ENCODE measurements around the gene CREB5.

CREB5 gene

GRCh38 chr7:28841766-28842165, 429.4 kb downstream of the CREB5 start:
- DNase-seq, result no peak

- DNase-seq, result no peak
These were observed 430.5 kb downstream of the CREB5 start for GRCh38 chr7:28842769-28843295.

- DNase-seq, result no peak
These were observed 432.8 kb downstream of the CREB5 start for GRCh38 chr7:28845106-28845505.

- no peak for DNase-seq
These were observed 434.9 kb downstream of the CREB5 start for GRCh38 chr7:28847176-28847575.

- no peak for DNase-seq
These were observed 435.4 kb downstream of the CREB5 start for GRCh38 chr7:28847681-28848080.

GRCh38 chr7:28848906-28849305, 436.6 kb downstream of the CREB5 start:
- DNase-seq, result no peak

- no peak for DNase-seq
These were observed 438.4 kb downstream of the CREB5 start for GRCh38 chr7:28850699-28851098.

- no peak for DNase-seq
These were observed 440.8 kb downstream of the CREB5 start for GRCh38 chr7:28853150-28853549.

GRCh38 chr7:28853834-28854749, 441.8 kb downstream of the CREB5 start:
- DNase-seq, result peak; percentile 26

GRCh38 chr7:28854750-28855074, 442.4 kb downstream of the CREB5 start:
- no peak for DNase-seq

- no peak for DNase-seq
These were observed 443.4 kb downstream of the CREB5 start for GRCh38 chr7:28855538-28856217.

GRCh38 chr7:28856656-28857055, 444.3 kb downstream of the CREB5 start:
- DNase-seq, result no peak

- DNase-seq, result no peak
These were observed 445.9 kb downstream of the CREB5 start for GRCh38 chr7:28858206-28858605.

- DNase-seq, result no peak
These were observed 446.6 kb downstream of the CREB5 start for GRCh38 chr7:28858895-28859294.

- no peak for DNase-seq
These were observed 449.5 kb downstream of the CREB5 start for GRCh38 chr7:28861825-28862224.

- DNase-seq, result no peak
These were observed 450.4 kb downstream of the CREB5 start for GRCh38 chr7:28862595-28863272.

GRCh38 chr7:28865601-28866144, 453.4 kb downstream of the CREB5 start:
- no peak for DNase-seq

- DNase-seq, result no peak
These were observed 456.4 kb downstream of the CREB5 start for GRCh38 chr7:28868712-28869111.

GRCh38 chr7:28871077-28871476, 458.8 kb downstream of the CREB5 start:
- no peak for DNase-seq

GRCh38 chr7:28871631-28872030, 459.3 kb downstream of the CREB5 start:
- no peak for DNase-seq

GRCh38 chr7:28872226-28872625, 459.9 kb downstream of the CREB5 start:
- DNase-seq, result no peak

GRCh38 chr7:28873365-28873764, 461.0 kb downstream of the CREB5 start:
- DNase-seq, result no peak

GRCh38 chr7:28874001-28874400, 461.7 kb downstream of the CREB5 start:
- no peak for DNase-seq
